ENCODE results near the gene RELCH. TPM values are rescaled to one million over a fixed set of nuclear protein-coding genes. Genes with fewer than 3 reads are reported as not detected.

Gene RELCH
- total and polyA plus RNA-seq, 2 of the 13 experiments (the other 11 are each of a cell fraction or from before 2014, with no cell fraction given) = 5.6 to 31.7 TPM

DNA sequence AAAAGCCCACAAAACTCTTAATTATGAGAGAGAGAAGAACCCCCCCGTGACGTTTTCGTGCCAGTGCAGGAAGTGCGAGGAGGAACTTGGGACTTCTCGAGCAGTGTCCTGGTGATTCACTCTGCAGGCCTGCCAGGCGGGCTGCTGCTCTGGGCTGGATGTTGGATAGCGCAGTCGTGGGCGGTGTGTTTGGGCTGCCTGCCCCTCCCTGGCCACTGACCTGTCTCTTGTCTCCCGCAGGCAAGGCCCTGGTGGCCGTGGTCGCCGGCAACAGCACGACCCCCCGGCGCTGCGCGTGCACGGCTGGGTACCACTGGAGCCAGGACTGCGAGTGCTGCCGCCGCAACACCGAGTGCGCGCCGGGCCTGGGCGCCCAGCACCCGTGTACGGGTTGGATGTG, 167.1 kb downstream of the RELCH start:
- ATAC-seq (no peak), DNase-seq (ENCODE audit: low spot score) (no peak), FAIRE-seq (no peak)
- H3K27ac ChIP-seq (ENCODE audit: extremely low read length, insufficient read depth, low read length) = no peak overlapping the region
- no peaks in the 10 kb centered on the region for H4K20me1 ChIP-seq (ENCODE audit: insufficient read depth, low read length)
- H3K4me1 ChIP-seq (ENCODE audit: insufficient read depth, low read length) = peaks cover 13% of the 10 kb centered on the region
- no peak overlapping the region for H3K9ac ChIP-seq (ENCODE audit: insufficient read depth, low read depth, low read length)
- WGBS (ENCODE audit: low lambda C conversion rate) = 95% methylated on average over 21 of the region's 29 CpGs
- in situ Hi-C loops (cut with HindIII; ENCODE audit: extremely low pct_ligation_motif_present, low pct_unique_long_range_greater_than_20kb) (no loop called here), intact Hi-C loops (cut with micrococcal nuclease; ENCODE audit: unreplicated experiment) (no loop called here)
- no peaks in the 10 kb centered on the region for H3K79me2 ChIP-seq (ENCODE audit: insufficient read depth, low read length)
- H2AFZ ChIP-seq (ENCODE audit: low read length) = no peak overlapping the region
- ChIA-PET POLR2A (no interaction called here), CTCF (ENCODE audit: low intra/inter-chr PET ratio, low total read pairs) (no interaction called here)
- TF ChIP-seq SMYD3 (CRISPR knock-in tag; IDR thresholded peaks at IDR 0.05) (no peak), CEBPZ (IDR thresholded peaks at IDR 0.05; ENCODE audit: low read length) (no peak), POLR2AphosphoS2 (IDR thresholded peaks at IDR 0.05; ENCODE audit: low read depth, low read length) (no peak)
- peaks cover 3 to 27% of the 10 kb centered on the region in 2 experiments; a peak in 2 of 5 replicates for H3K36me3 ChIP-seq (replicated peaks in 1 of 2; ENCODE audit: control insufficient read depth in 1 of 2, insufficient read depth in 2 of 2, low read length in 2 of 2)
- no peak overlapping the region for H3K4me2 ChIP-seq (ENCODE audit: low read depth, low read length)
- H3K27me3 ChIP-seq (ENCODE audit: control insufficient read depth in 1 of 2, insufficient read depth in 2 of 2, low read length in 2 of 2) = no peaks in the 10 kb centered on the region
- no peaks in the 10 kb centered on the region for H3K9me3 ChIP-seq (ENCODE audit: low read length)
- no peak overlapping the region for H3K4me3 ChIP-seq (replicated peaks in 1 of 3; ENCODE audit: insufficient read depth in 1 of 3, low read depth in 2 of 3, low read length in 3 of 3)
- no TSS peak for BruUV-seq (replicated peaks)

- no peak for FAIRE-seq
- H3K4me3 ChIP-seq (replicated peaks in 1 of 3; ENCODE audit: insufficient read depth in 1 of 3, low read depth in 2 of 3, low read length in 3 of 3) = no peak overlapping the region
- no peak for TF ChIP-seq JUN (CRISPR knock-in tag; IDR thresholded peaks at IDR 0.05)
- TF ChIP-seq NFKBIZ (CRISPR knock-in tag; IDR thresholded peaks at IDR 0.05) = no peak
- TF ChIP-seq ZNF546 (CRISPR knock-in tag; conservative IDR thresholded peaks at IDR 0.05) = no peak
- no peak for TF ChIP-seq ARHGAP35 (CRISPR knock-in tag; IDR thresholded peaks at IDR 0.05; ENCODE audit: borderline replicate concordance)
- no peak for TF ChIP-seq THYN1 (CRISPR knock-in tag; IDR thresholded peaks at IDR 0.05; ENCODE audit: borderline replicate concordance, low read depth)
- no peak for TF ChIP-seq NFYC (CRISPR knock-in tag; IDR thresholded peaks at IDR 0.05)
- TF ChIP-seq ZFP36 (IDR thresholded peaks at IDR 0.05; ENCODE audit: borderline replicate concordance, low read depth, low read length, partially characterized antibody) = no peak
- TF ChIP-seq ZNF317 (CRISPR knock-in tag; IDR thresholded peaks at IDR 0.05) = no peak
- no peak for TF ChIP-seq ZMYM2 (CRISPR knock-in tag; IDR thresholded peaks at IDR 0.05)
- TF ChIP-seq ZNF530 (CRISPR knock-in tag; IDR thresholded peaks at IDR 0.05; ENCODE audit: low read depth) = no peak
- no peak for TF ChIP-seq ZNF282 (IDR thresholded peaks at IDR 0.05; ENCODE audit: partially characterized antibody)
- TF ChIP-seq WIZ (CRISPR knock-in tag; IDR thresholded peaks at IDR 0.05) = no peak
- no peak for TF ChIP-seq ZNF816 (CRISPR knock-in tag; IDR thresholded peaks at IDR 0.05; ENCODE audit: borderline replicate concordance)
- no peak for TF ChIP-seq CBFB (CRISPR knock-in tag; IDR thresholded peaks at IDR 0.05)
These were observed 170.1 kb downstream of the RELCH start for GRCh38 chr18:62357079-62357719.

More at GRCh38 chr18:62357079-62357719, 170.1 kb downstream of the RELCH start:
- ChIA-PET CTCF (ENCODE audit: low intra/inter-chr PET ratio, low total read pairs) (no interaction called here), POLR2A (no interaction called here)
- H3K9me3 ChIP-seq (ENCODE audit: low read length) = no peaks in the 10 kb centered on the region
- WGBS (ENCODE audit: low lambda C conversion rate) = 87% methylated on average over 5 of the region's 5 CpGs
- no TSS peak for BruUV-seq (replicated peaks)
- H3K27me3 ChIP-seq (ENCODE audit: control insufficient read depth in 1 of 2, insufficient read depth in 2 of 2, low read length in 2 of 2) = no peaks in the 10 kb centered on the region
- ATAC-seq (no peak), DNase-seq (ENCODE audit: low spot score) (no peak)
- no peaks in the 10 kb centered on the region for H3K79me2 ChIP-seq (ENCODE audit: insufficient read depth, low read length)
- H3K9ac ChIP-seq (ENCODE audit: insufficient read depth, low read depth, low read length) = no peak overlapping the region
- peaks cover 13% of the 10 kb centered on the region for H3K4me1 ChIP-seq (ENCODE audit: insufficient read depth, low read length)
- no peak overlapping the region for H3K27ac ChIP-seq (ENCODE audit: extremely low read length, insufficient read depth, low read length)
- H3K4me2 ChIP-seq (ENCODE audit: low read depth, low read length) = no peak overlapping the region
- intact Hi-C loops (cut with micrococcal nuclease; ENCODE audit: unreplicated experiment) (no loop called here), in situ Hi-C loops (cut with HindIII; ENCODE audit: extremely low pct_ligation_motif_present, low pct_unique_long_range_greater_than_20kb) (no loop called here)
- H2AFZ ChIP-seq (ENCODE audit: low read length) = no peak overlapping the region
- H3K36me3 ChIP-seq (replicated peaks in 1 of 2; ENCODE audit: control insufficient read depth in 1 of 2, insufficient read depth in 2 of 2, low read length in 2 of 2) = peaks cover 0 to 17% of the 10 kb centered on the region in 2 experiments; a peak in 1 of 5 replicates
- H4K20me1 ChIP-seq (ENCODE audit: insufficient read depth, low read length) = no peaks in the 10 kb centered on the region
